Fibroblast of pulmonary artery (primary cell): ENCODE results near the gene POLR1C.
"Not testable (repeated sequence)": the region's sequence is repeated elsewhere in the genome, so short reads cannot be mapped to it uniquely, and the experiment has no call there.

Experiments
- DNase-seq: peaks from one replicate; pipeline ENCODE4 v3.0.0-alpha.2; 2010; ENCODE audit warnings: low read depth
- H3K4me3 ChIP-seq: replicated peaks from 2 replicates; pipeline ENCODE4 v1.5.1; 2011; ENCODE audit warnings: low read depth, mild to moderate bottlenecking, control low read depth, low read length, moderate library complexity
- CTCF ChIP-seq: IDR thresholded peaks from 2 replicates; pipeline ENCODE4 v1.5.1; 2011; ENCODE audit warnings: mild to moderate bottlenecking, control low read depth, low read length, inconsistent platforms; ENCODE audit errors: missing control alignments

Gene POLR1C

GRCh38 chr6:43522547-43523261 is 5.8 kb downstream of the POLR1C start:
- TF ChIP-seq CTCF = no peak
- no peak overlapping the region for H3K4me3 ChIP-seq
- no peak for DNase-seq

- no peak for TF ChIP-seq CTCF
- H3K4me3 ChIP-seq = no peak overlapping the region
- DNase-seq = no peak
These were observed 6.4 kb downstream of the POLR1C start for GRCh38 chr6:43523284-43523683.

- H3K4me3 ChIP-seq = no peak overlapping the region
- no peak for TF ChIP-seq CTCF
- DNase-seq = no peak
These were observed 7.6 kb downstream of the POLR1C start for GRCh38 chr6:43524483-43524961.

- no peak overlapping the region for H3K4me3 ChIP-seq
- TF ChIP-seq CTCF = no peak
- no peak for DNase-seq
These were observed 15.3 kb downstream of the POLR1C start for GRCh38 chr6:43532201-43532600.

GRCh38 chr6:43538986-43539385 is 22.1 kb downstream of the POLR1C start:
- DNase-seq = not testable (repeated sequence)

GRCh38 chr6:43539409-43539808 is 22.5 kb downstream of the POLR1C start:
- not testable (repeated sequence) for H3K4me3 ChIP-seq, DNase-seq

More at GRCh38 chr6:43538986-43539385, 22.1 kb downstream of the POLR1C start:
- not testable (repeated sequence) for H3K4me3 ChIP-seq

- H3K4me3 ChIP-seq = no peak overlapping the region
- no peak for TF ChIP-seq CTCF
- no peak for DNase-seq
These were observed 23.6 kb downstream of the POLR1C start for GRCh38 chr6:43540507-43540906.

GRCh38 chr6:43541774-43542471 is 25.0 kb downstream of the POLR1C start:
- DNase-seq = no peak
- no peak for TF ChIP-seq CTCF
- no peak overlapping the region for H3K4me3 ChIP-seq
